NCI-H2107 (cell line): Measurements from ENCODE around the gene ZNF500.

Source experiments
- DNase-seq: peaks from one replicate; lab custom pipeline; 2025; lab: John Stamatoyannopoulos, UW

The ZNF500 gene

DNA sequence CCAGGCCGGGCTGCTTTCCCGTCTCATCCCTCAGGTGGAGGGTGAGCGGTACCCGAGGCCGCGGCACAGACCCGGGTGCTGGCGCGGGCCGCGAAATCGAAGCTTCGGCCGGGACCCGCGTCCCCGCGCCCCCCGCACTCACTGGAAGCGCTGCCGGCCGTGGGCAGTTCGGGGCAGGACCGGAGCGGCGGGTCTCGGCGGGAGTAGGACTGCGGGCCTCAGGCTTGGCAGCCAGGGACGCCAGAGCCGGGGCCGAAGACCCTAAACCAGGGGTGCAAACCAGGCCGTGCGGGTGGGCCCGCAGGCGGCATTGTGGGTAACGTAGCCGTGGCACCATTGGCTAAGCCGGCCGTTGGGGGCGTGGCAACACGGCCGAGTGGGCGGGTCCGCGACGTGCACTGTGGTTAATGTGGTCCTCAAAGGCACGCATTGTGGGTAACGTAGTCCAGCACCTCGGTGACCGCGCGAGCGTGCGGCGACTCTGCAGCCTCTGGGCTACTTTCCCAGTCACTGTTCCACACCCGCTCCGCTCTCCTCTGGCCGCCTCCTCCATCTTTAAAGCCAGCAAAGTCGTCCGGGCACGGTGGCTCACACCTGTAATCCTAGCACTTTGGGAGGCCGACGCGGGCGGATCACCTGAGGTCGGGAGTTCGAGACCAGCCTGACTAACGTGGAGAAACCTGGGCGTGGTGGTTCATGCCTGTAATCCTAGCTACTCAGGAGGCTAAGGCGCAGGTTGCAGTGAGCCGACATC, at the start of gene ZNF500:
ZNF500 (minus strand) TSS at position 288 of the 754 bp plus-strand sequence. CDS start 1,184 bp downstream, outside the sequence.
- DNase-seq, result peak; percentile 94

DNA sequence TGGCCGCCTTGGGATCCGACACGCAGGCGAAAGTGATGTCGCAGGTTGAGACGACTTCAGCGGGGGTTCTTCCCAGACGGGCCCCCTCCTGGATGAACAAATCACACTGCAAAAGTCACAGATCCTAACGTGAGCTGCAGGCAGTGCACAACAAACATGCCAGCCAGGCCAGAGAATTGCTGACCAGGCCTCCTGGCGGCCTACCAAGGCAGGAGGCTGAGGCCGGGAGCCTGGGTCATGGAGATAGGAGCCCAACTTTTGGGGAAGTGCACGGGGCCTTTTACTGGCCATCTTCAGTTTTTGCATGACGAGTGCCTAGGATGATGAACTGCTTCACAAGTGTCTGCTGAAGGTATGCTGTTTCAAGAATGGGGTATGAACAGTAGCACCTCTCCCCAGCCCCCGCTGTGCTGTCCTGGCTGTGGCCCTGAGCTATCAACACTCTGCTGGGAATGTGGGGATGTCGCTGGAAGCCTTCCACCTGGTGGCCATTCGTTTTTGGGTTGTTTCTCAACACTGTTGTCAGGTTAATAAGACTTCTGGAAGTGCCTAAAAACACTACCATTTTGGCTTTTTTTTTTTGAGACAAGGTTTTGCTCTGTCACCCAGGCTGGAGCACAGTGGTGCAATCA, 47.7 kb upstream of the ZNF500 start:
- DNase-seq, result no peak

DNA sequence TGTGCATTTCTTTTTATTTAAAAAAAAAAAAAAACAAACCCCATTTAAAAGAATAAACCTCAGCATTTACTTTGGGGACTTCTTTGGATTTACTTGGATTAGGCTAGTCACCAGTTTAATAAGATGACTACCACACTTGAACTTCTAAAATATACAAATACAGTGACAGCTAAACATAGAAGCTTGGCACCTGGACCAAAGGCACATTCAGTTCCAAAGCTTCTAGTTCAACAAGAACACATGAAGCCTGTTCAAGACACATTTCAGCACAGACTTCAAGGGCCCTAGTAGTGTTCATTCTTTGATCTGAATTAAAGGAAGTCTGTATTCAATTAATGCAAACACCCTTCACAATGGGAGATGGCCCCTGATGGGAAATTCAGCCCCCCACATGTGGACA, 47.1 kb upstream of the ZNF500 start:
- DNase-seq, result no peak

DNA sequence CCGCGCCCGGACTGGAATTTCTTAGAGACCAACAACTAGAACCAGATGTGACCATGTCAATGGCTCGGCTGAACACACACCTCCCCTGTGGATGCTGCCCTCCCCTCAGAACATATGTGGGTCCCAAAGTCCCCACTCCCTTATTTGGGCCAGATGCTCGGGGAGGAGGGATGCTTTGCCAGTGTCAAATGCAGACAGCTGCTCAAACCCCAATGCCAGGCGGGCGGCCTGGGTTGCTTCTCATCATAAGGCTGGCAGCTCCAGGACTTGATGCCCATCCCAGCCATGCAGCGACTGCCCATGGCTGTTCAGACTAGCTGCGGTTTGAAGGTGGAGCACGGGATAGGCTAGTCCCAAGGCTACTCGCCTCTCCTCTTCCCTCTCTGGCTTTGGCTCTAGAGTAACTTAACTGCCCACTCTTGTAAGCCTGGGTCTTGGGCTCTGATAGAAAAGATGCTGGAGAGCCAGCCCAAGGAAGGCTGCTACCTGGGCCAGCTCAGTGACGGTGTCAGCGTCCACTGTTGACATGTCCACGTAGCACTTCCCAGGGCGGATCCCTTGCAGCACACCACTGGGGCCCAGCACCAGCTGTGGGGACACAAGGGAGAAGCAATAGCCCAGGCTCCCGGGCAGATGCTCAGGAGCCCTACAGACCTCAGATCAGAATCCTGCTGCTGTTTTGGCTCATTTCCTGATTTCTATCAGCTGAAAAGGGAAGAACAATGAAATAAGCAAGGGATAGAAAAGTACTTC, 46.5 kb upstream of the ZNF500 start:
- no peak for DNase-seq

DNA sequence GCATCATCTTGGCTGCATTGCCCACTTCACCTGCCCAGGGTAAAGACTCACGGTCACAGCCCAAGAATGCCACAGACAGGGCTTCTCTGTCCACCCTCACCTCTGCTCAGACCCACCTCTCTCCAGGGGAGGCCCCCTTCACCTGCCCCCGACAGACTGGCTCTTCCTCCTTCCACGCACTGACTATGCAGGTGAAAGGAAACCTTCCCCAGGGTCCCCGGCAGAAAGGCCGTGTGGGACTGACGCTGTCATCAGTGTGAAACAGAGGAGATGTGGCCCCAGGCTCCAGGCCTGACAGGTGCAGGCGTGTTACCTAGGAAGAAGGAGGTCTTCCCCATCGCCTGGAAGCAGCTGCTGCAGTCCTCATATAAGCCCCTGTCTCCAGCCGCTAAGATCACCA, 44.8 kb upstream of the ZNF500 start:
- DNase-seq, result no peak

DNA sequence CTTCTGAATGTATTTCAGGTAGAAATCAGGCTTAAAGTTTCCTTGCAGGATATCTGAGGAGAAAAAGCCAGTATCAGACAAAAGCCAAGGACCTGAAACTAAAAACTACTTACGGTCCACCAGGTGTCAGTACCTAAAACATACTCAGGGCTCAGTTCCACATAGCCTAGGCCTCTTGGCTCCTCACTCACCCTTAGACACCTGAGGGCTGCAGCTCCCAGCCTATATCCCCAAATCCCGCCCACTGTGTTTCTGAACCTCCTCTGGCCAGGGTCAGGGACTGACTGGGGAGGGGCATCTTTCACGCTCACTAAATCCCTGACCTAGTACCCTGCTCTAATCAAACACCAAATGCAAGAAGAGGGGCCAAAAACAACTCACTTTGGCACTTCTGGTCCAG, 44.3 kb upstream of the ZNF500 start:
- DNase-seq, result no peak

DNA sequence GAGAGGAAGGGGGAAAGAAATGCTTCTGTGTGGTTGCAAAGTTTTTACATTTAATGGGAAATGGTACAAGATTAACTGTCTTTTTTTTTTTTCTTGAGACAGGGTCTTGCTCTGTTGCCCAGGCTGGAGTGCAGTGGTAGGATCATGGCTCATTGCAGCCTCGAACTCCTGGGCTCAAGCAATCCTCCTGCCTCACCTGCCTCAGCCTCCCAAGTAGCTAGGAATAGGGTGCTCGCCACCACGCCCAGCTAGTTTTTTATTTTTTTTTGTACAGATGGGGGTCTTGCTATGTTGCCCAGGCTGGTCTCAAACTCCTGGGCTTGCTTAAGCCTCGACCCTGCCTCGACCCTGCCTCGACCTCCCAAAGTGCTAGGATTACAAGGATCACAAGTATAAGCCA, 39.3 kb upstream of the ZNF500 start:
- no peak for DNase-seq

DNA sequence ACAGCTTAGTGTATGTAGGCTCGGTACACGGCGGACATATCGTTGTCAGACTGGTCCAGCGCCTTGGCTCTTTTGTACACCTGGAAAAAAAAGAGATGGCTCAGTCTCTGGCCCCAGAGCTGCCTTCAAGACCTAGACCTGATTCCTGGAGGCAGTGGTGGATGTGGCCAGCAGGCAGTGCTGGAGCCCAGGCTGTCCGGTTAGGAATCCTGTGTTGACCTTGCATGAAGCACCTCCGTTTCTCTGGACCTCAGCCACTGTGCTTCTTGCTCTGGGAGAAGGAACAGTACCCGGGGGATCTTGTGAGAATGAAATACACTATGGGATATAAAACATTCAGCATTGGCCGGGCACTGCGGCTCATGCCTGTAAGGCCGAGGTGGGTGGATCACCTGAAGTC, 38.3 kb upstream of the ZNF500 start:
- DNase-seq, result no peak

DNA sequence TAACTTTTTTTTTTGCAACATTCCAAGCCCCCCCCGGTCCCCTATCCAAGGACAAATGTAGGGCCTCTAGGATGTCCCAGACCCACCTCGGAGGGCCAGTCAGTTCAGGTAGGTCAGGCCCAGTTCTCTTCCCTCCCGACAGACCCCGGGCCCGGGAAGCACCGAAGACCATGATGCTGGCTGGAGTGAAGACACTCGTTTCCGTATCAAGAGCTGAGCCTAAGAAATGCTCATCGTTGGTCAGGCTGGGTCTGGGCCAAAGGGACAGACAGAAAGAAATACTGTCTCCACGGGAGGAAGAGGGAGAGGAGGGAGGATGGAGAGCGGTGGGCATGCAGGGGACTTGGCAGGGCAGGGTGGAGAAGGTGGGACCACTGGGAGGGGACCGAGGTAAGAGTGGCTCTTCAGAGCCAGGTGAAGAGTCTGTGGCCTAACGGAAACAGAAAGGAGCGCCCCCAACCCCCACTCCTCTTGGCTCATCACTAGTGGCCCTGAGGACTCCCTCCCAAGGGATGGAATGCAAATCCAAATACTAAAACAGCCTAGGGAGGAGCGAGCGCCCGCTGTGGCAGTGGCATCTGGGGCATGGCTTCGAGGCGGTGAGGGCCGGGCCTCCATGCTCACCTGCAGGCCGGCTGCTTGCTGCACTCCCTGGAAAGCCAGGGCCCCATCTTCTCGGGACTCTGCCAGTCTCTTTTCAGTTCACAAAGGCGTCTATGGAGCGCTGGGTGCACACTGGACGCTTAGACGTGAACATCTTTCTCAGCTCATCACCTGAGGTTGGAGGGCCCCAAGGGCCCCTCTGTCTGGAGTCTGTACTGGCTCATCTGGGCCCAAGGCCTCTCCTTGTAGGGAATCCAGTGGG, 37.2 kb upstream of the ZNF500 start:
- no peak for DNase-seq

DNA sequence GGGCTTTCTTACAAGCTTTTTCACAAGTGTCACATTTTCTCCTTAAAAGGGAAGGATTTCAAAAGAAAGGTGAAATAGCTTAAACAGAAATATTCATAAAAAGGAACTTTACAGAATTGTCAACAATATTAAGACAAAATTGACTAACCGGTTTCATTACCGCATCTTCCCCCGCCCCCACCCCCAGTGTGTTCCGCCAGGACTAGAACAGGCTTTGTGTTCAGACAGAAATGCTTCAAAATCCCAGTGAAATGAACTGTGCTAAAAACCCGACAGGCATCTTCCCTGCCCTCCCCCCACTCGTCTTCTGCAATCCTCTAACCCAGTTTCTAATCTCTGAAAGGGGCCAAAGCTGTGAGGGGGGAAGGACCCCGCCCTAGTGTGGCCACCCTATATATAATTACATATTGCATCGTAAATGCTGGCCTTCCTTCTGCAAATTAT, 36.5 kb upstream of the ZNF500 start:
- DNase-seq, result no peak

DNA sequence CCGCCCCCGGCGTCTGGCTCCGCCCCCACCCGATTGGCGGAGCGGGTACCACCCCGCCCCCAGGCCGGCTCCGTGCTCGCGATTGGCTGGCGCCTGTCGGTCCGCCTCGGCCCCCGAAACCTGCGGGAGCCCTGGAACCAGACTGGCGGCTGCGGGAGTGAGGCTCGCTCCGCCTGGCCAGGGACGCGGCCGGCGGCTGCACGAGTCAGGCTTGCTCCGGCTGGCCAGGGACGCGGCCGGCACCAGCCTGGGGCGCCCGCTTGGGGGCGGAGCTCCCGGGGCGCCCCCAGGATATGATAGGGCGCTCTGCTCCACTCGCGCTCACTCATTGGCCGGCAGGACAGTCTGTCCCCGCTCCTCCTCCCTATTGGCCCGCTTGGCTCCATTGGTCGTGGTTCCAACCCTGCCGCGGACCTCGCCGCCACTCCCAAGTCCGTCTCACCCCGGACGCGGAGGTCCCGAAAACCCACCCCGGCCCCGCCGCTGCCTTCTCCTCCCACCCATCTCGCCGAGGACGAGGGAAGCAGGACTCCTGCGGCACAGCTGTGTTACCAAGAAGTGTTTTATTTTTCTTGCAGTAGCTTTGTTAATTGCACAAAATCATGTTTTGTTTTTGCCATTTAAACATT, 35.8 kb upstream of the ZNF500 start:
- DNase-seq, result peak; percentile 70

DNA sequence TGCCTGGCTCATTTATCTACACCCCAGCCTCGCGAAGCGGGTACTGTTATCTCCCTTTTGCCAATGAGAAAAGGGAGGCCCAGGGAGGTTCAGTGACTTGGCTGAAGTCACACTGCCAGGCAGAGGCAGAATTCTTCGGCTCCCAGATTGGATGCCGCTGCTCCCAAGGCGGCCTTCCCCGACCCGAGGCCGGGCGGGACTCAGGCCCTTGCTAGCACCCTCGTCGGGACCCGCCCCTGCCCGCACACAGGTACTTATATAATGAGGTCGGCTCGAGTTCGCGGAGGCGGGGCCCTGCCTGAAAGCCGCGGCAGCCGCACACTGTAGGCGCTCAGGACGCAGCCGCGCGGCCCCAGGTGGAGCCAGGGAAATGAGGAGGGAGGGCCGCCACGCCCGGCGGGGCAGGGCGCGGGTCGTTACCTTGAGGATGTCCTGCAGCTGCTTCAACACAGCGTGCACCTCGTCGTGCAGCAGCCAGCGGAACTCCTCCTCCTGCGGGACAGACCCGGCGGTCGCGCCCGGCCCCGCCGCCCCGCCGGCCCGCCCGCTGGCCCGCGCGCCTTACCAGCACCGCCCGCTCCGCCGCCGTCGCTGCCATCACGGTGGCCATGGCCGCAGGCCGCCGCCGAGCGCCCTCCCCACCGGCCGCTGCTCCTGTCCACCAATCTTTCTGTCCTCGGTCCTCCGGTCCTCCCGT, 35.1 kb upstream of the ZNF500 start, which contains the start of gene ROGDI:
ROGDI (minus strand) TSS at position 672 of the 697 bp plus-strand sequence; CDS start at position 610, 62 bp downstream.
- peak; percentile 78 for DNase-seq

DNA sequence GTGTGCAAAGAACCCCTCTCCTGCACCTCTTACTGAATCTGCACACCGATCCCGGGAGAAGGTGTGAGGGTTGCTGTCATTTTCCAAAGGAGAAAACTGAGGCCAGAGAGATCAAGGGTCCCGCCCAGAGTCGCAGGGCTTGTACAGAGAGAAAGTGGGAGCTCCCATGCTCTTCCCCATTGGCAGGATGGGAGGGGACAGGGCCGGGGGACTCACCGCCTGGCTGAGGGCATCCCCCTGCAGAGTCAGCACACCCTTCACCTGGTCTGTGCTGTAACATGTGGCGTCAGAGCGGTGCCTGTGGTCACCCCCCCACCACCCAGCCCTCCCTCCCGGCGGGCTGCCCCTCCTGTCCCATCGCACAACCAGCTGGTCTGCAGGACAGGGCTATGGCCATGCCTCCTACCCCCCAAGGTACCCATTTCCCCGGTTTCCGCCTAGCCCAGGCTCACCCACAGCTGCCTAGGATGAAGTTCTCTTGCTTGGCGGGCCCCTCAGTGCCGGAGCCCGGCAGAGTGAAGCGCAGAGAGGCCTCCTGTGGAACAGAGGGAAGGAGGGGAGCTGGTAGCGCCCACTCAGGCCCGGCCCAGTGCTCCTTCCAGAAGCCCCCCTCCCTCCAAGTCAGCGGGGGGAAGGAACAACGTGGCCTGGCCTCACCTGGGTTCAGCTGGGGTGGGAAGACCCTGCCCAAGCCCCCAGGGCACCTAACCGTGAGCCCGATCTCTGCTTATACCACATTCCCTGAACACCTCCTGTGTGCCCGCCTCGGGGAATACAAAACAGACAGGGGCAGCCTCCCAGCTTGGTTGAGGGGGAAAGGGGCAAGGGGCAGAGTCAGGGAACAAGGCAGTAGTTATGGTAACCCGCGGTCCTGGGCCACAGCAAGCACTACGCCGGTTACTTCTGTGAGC, 34.3 kb upstream of the ZNF500 start:
- DNase-seq, result no peak

DNA sequence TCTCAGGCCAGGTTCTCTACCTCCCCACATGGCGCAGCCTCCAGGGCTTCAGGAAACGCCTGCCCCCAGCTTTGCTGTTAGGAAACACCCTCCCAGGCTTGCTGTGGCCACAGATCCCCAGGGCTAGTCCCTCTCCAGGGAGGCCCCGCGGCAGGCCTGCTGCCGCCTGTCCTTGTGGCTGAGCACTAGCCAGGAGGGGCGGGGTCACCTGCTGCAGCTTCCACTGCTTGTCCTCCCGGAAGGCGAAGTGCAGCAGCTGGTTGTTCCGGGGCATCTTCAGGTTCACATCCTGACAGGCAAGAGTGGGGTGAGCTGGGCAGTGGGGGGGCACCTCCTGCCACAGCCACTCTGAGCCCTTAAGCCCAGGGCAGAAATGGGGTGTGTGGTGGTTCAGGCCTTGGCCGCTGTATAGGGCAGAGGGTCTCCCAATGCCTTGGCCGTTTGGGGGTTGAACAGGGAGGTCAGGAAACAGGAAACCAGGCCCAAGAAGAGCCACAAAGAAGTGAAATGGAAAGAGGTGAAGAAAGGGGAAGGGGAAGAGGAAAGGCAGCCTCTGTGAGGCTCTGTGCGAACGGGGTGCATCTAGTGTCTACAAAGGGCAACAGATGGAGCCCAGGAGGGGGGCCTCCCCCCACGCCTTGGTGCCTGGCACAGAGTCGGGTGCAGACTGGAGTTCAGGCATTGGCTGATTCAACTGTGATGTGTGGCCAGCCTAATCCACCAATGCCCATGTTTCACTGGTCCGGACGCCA, 33.5 kb upstream of the ZNF500 start:
- DNase-seq, result peak; percentile 28

DNA sequence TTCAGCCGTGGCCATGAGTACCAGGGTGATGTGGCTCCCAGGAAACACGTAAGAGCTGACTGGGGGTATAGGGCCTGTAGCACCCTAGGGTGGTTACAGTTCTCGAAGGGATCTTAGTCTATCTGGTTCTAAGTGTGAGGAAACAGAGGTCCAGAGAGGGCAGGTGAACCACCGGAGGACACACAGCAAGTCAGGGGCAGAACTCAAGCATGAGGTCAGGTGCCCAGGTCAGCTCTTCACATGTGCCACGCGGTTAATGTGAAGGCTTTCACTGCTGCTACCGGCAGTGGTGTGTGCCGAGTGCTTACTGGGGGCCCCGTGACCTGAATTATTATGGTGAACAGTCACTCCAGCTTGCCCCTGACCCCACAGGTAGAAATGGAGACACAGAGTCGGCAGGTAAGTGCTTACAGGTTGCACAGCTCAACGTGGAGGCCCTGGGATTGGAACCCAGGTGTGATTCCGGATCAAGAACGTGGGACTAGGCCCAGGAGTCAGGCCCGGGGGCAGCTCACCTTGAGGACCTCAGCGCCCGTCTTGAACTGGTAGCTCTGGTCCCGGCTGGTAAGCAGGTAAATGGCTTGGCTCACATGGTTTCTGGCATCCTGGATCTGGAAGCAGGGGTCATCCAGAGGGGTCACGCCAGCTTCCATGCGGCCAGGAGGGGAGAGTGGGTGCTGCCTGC, 32.4 kb upstream of the ZNF500 start:
- DNase-seq, result no peak

DNA sequence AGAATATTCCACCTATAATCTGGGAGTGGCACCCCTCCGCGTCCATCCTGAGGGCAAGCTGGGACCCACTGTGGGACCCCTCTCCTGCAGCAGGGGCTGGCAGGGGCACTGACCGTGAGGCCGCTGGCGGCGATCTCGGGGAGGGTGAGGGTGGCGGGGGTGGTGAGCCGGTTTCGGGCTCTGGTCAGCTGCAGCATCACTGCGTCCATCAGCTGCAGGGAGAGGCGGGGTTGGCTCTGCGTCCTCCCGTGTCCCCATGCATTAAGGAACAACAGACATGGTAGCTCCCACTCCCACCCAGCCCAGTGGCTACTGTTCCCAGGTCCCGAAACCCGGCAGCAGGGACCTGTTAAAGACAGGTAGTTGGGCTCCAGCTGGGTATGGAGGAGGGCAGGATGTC, 31.5 kb upstream of the ZNF500 start:
- no peak for DNase-seq

DNA sequence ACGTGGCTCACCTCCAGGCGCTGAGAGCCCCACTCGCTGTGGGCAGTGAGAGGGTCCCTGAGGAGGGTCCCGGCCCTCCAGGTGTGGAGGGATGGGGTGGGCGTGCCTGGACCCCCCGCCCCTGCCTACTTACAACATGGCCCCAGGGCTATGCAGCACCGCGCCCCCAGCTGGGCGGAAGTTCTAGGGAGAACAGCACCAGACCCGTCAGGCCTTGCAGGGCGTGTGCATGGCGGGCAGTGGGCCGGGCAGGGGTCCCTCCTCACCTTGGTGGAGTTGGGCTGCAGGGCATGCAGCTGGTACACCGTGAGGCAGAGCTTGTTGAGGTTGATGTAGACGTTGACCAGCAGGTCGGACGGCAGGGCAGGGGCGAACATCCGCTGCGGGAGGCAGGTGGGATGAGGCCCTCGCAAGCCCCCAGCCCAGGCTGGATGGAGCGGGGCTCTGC, 30.9 kb upstream of the ZNF500 start:
- no peak for DNase-seq
